Caco-2 (cell line): Measurements from ENCODE around the gene EIF1. TPM values are rescaled to one million over a fixed set of nuclear protein-coding genes. Genes with fewer than 3 reads are reported as not detected.

Experiments used
- BruUV-seq: library from RNA; stranded (reverse); fragments of 400-500 nt; replicated peaks from 2 replicates; lab custom pipeline; 2021; lab: Mats Ljungman, UMichigan
- CTCF ChIA-PET: fragments of 300-600 bp; sonication (Branson Sonifier 250); formaldehyde crosslinking; loops from one replicate; lab custom pipeline; 2022; ENCODE audit warnings: antibody characterized with exemption; lab: Charles Lee
- POLR2A ChIA-PET: fragments of 300-600 bp; sonication (Branson Sonifier 250); formaldehyde crosslinking; loops from one replicate; lab custom pipeline; 2022; ENCODE audit warnings: antibody characterized with exemption; lab: Charles Lee
- DNase-seq, 2 experiments: peaks; one replicate each; pipeline versions ENCODE4 v3.0.0 to v3.0.0-alpha.2; 2020 to 2022
- H3K27me3 ChIP-seq: replicated peaks from 2 replicates; pipeline ENCODE4 v1.6.0; 2011; ENCODE audit warnings: low read length; ENCODE audit not compliant: control insufficient read depth, insufficient read depth
- H3K36me3 ChIP-seq: 2 replicates; pipeline ENCODE4 v1.5.1; 2011; ENCODE audit warnings: low read length; ENCODE audit not compliant: control insufficient read depth, insufficient read depth
- H3K4me1 ChIP-seq: fragments of 250-450 bp; sonication (Bioruptor Pico); 2 replicates; pipeline ENCODE4 v1.5.1; 2020; ENCODE audit warnings: mild to moderate bottlenecking
- H3K4me3 ChIP-seq: 2 replicates; pipeline ENCODE4 v1.5.1; 2011; ENCODE audit warnings: low read depth, mild to moderate bottlenecking, control low read depth, low read length
- H3K9me3 ChIP-seq: fragments of 250-450 bp; sonication (Bioruptor Pico); 2 replicates; pipeline ENCODE4 v1.5.1; 2020; ENCODE audit warnings: mild to moderate bottlenecking, moderate library complexity
- H3K27ac Mint-ChIP-seq: one replicate; pipeline ENCODE4 v1.8.0; 2022; ENCODE audit warnings: mixed read lengths; ENCODE audit not compliant: unreplicated experiment
- H3K27me3 Mint-ChIP-seq: one replicate; pipeline ENCODE4 v1.8.0; 2022; ENCODE audit warnings: mixed read lengths; ENCODE audit not compliant: insufficient read depth, unreplicated experiment
- H3K36me3 Mint-ChIP-seq: one replicate; pipeline ENCODE4 v1.8.0; 2022; ENCODE audit warnings: mild to moderate bottlenecking, mixed read lengths; ENCODE audit not compliant: insufficient read depth, unreplicated experiment
- H3K4me1 Mint-ChIP-seq: one replicate; pipeline ENCODE4 v1.8.0; 2022; ENCODE audit warnings: low read depth, mixed read lengths; ENCODE audit not compliant: unreplicated experiment
- H3K4me3 Mint-ChIP-seq: one replicate; pipeline ENCODE4 v1.8.0; 2022; ENCODE audit warnings: mild to moderate bottlenecking, moderate library complexity, mixed read lengths; ENCODE audit not compliant: unreplicated experiment
- H3K9me3 Mint-ChIP-seq: one replicate; pipeline ENCODE4 v1.8.0; 2022; ENCODE audit warnings: mixed read lengths; ENCODE audit not compliant: unreplicated experiment
- intact Hi-C: fragments of 100-400 bp; cut with micrococcal nuclease; formaldehyde crosslinking; loops from one replicate; pipeline ENCODE4 v1.10.0; 2022; ENCODE audit not compliant: unreplicated experiment
- total RNA-seq: library from RNA; stranded (reverse); gene quantifications from 2 replicates; pipeline ENCODE4 v1.2.3, GENCODE V29; 2022
- TF ChIP-seq, protein P1 (sequence below), 2 experiments: fragments of 200-600 bp in 1 of 2; IDR thresholded peaks; 1 replicate in 1 of 2; 2 replicates in 1 of 2; pipeline versions ENCODE4 v1.5.1 to v1.8.0; 2011 to 2022; ENCODE audit warnings: antibody characterized with exemption in 1 of 2, control low read depth in 1 of 2, inconsistent platforms in 1 of 2, low read depth in 1 of 2, low read length in 1 of 2, mild to moderate bottlenecking in 1 of 2, moderate library complexity in 1 of 2; ENCODE audit not compliant: insufficient read depth in 1 of 2, severe bottlenecking in 1 of 2, unreplicated experiment in 1 of 2

Gene EIF1
- total RNA-seq, 1 experiment from 2014 or later, result 783 TPM

DNA sequence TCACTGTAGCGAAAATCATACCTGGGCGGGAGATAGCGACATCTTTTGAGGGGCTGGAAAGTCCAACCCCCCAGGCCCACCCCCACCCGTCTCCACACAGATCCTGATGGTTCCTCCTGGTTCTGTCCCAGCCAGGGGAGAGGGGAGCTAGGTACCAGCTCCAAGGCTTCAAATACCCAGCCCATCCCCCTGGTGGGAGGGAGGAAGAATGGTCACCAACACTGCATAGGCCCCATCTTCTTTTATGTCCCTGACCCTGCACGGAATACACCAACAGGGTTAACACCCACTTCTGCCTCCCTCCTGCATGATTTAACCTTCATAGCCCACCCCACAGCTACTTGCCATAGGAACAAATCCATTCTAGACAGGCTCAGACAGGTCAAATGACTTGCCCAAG is 36.4 kb downstream of the EIF1 start:
- Mint-ChIP-seq H3K9me3 (no peaks in the 10 kb centered on the region), H3K36me3 (peaks cover 6% of the 10 kb centered on the region), H3K27me3 (no peaks in the 10 kb centered on the region), H3K27ac (no peak overlapping the region), H3K4me3 (no peak overlapping the region), H3K4me1 (no peaks in the 10 kb centered on the region)
- TF ChIP-seq, protein P1, sequence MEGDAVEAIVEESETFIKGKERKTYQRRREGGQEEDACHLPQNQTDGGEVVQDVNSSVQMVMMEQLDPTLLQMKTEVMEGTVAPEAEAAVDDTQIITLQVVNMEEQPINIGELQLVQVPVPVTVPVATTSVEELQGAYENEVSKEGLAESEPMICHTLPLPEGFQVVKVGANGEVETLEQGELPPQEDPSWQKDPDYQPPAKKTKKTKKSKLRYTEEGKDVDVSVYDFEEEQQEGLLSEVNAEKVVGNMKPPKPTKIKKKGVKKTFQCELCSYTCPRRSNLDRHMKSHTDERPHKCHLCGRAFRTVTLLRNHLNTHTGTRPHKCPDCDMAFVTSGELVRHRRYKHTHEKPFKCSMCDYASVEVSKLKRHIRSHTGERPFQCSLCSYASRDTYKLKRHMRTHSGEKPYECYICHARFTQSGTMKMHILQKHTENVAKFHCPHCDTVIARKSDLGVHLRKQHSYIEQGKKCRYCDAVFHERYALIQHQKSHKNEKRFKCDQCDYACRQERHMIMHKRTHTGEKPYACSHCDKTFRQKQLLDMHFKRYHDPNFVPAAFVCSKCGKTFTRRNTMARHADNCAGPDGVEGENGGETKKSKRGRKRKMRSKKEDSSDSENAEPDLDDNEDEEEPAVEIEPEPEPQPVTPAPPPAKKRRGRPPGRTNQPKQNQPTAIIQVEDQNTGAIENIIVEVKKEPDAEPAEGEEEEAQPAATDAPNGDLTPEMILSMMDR (IDR thresholded peaks at IDR 0.05; ENCODE audit: insufficient read depth in 1 of 2, low read depth in 1 of 2, low read length in 1 of 2, severe bottlenecking in 1 of 2, unreplicated experiment in 1 of 2), result no peak
- POLR2A ChIA-PET, result interaction anchor here (0.6 kb wide), 1 partner anchor 37 kb away, joined by 3 read pairs; no protein-coding TSS in a partner anchor
- no peaks in the 10 kb centered on the region; the same call in 1 of the 2 replicates for H3K9me3 ChIP-seq
- no peak for DNase-seq
- intact Hi-C loops, result no loop called here
- no peaks in the 10 kb centered on the region for H3K36me3 ChIP-seq
- CTCF ChIA-PET, result interaction anchor here (0.6 to 1.1 kb wide), 3 partner anchors 11 to 293 kb away, joined by 3 read pairs; no protein-coding TSS in a partner anchor
- H3K27me3 ChIP-seq, result no peaks in the 10 kb centered on the region
- no peaks in the 10 kb centered on the region for H3K4me1 ChIP-seq
- no peak overlapping the region for H3K4me3 ChIP-seq
- no TSS peak for BruUV-seq

DNA sequence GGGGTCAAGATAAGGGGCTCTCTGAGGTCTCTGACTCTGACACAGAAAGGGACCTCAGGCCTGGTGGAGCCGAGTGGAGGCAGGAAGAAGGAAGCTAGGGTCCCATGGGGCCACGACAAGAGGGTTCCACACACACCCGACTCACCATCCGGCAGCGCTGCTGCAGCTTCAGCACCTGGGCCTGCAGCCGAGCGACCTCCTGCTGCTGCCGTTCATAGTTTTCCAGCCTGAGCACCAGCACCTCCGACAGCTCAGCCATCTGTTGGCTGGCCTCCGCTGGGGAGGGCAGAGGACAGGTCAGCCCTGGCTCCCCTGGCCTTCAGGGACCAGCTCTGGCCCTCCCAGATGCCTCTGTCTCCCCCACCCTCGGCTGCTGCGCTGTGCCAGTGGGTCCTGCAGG is 39.4 kb downstream of the EIF1 start:
- Mint-ChIP-seq H3K4me3 (no peak overlapping the region), H3K27ac (no peak overlapping the region), H3K27me3 (no peaks in the 10 kb centered on the region), H3K36me3 (peaks cover 5% of the 10 kb centered on the region), H3K4me1 (no peaks in the 10 kb centered on the region), H3K9me3 (no peaks in the 10 kb centered on the region)
- TF ChIP-seq, protein P1 (IDR thresholded peaks at IDR 0.05; ENCODE audit: insufficient read depth in 1 of 2, low read depth in 1 of 2, low read length in 1 of 2, severe bottlenecking in 1 of 2, unreplicated experiment in 1 of 2), result no peak
- no peak overlapping the region for H3K4me3 ChIP-seq
- no peak for DNase-seq
- H3K4me1 ChIP-seq, result no peaks in the 10 kb centered on the region
- CTCF ChIA-PET, result no interaction called here
- intact Hi-C loops, result no loop called here
- no peaks in the 10 kb centered on the region for H3K9me3 ChIP-seq
- POLR2A ChIA-PET, result interaction anchor here (0.6 kb wide), 1 partner anchor 560 kb away, joined by 3 read pairs; the partner anchor contains the start of gene STAT5A
- BruUV-seq, result no TSS peak
- H3K36me3 ChIP-seq, result no peaks in the 10 kb centered on the region
- no peaks in the 10 kb centered on the region; the same call in 1 of the 2 replicates for H3K27me3 ChIP-seq

DNA sequence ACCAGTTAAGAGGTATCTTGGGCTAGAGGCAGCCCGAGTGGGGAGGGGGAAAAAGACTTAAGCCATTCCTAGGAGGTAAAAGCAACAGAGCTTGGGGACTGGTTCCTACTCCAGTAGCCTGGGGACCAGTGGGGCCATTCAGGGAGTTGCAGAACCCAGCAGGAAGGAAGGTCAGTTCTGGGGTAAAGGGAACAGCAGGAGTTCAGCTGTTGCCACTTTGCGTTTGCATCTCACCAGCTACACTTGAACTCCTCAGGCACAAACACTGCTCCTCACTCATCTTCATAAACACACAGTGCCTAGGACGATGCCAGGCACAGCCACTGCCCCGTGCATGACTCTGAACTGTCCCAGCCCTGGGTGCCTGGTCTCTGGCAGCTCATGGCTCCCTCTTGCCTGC is 41.8 kb downstream of the EIF1 start:
- intact Hi-C loops, result no loop called here
- TF ChIP-seq, protein P1 (IDR thresholded peaks at IDR 0.05; ENCODE audit: insufficient read depth in 1 of 2, low read depth in 1 of 2, low read length in 1 of 2, severe bottlenecking in 1 of 2, unreplicated experiment in 1 of 2), result no peak
- DNase-seq, result no peak
- Histone ChIP-seq H3K36me3 (no peaks in the 10 kb centered on the region), H3K4me3 (no peak overlapping the region), H3K9me3 (no peaks in the 10 kb centered on the region), H3K4me1 (peaks cover 8% of the 10 kb centered on the region; the same call in 1 of the 2 replicates), H3K27me3 (no peaks in the 10 kb centered on the region; the same call in 1 of the 2 replicates)
- ChIA-PET POLR2A (no interaction called here), CTCF (interaction anchor here (1.0 kb wide), 1 partner anchor 41 kb away, joined by 3 read pairs; no protein-coding TSS in a partner anchor)
- peaks cover 13% of the 10 kb centered on the region for H3K4me1 Mint-ChIP-seq
- H3K27ac Mint-ChIP-seq, result no peak overlapping the region
- H3K27me3 Mint-ChIP-seq, result peaks cover under 1% of the 10 kb centered on the region
- no peaks in the 10 kb centered on the region for H3K9me3 Mint-ChIP-seq
- no peaks in the 10 kb centered on the region for H3K36me3 Mint-ChIP-seq
- H3K4me3 Mint-ChIP-seq, result no peak overlapping the region
- BruUV-seq, result no TSS peak
